Activated CD8-positive, alpha-beta memory T cell treated with anti-CD3 and anti-CD28 coated beads for 4 hours (primary cell): ENCODE data around the gene PHC2.
A peak's percentile ranks its signal among the peaks of the same experiment; 100 is the strongest.

Experiments used
- DNase-seq, 2 donors: peaks; one replicate each; pipeline ENCODE4 v3.0.0-alpha.2; 2020; ENCODE audit warnings: low read depth in 2 of 2

PHC2 gene

GRCh38 chr1:33371334-33371733, 59.6 kb downstream of the PHC2 start:
- DNase-seq, result no peak

- DNase-seq, result no peak
Observed at GRCh38 chr1:33370827-33371226, 60.1 kb downstream of the PHC2 start.

- no peak for DNase-seq
Observed at GRCh38 chr1:33370301-33370700, 60.6 kb downstream of the PHC2 start.

GRCh38 chr1:33369764-33370163, 61.1 kb downstream of the PHC2 start:
- DNase-seq, result no peak

- no peak for DNase-seq
Observed at GRCh38 chr1:33369081-33369480, 61.8 kb downstream of the PHC2 start.

- DNase-seq, result no peak
Observed at GRCh38 chr1:33368431-33368830, 62.5 kb downstream of the PHC2 start.

- DNase-seq, result peak; percentile 68 to 71
Observed at GRCh38 chr1:33367485-33368405, 63.1 kb downstream of the PHC2 start.

- no peak for DNase-seq
Observed at GRCh38 chr1:33366762-33367484, 64.0 kb downstream of the PHC2 start.

- no peak for DNase-seq
Observed at GRCh38 chr1:33365560-33365997, 65.3 kb downstream of the PHC2 start.

GRCh38 chr1:33364565-33364918, 66.4 kb downstream of the PHC2 start:
- DNase-seq, result no peak

GRCh38 chr1:33363470-33363861, 67.4 kb downstream of the PHC2 start:
- DNase-seq, result no peak

- DNase-seq, result no peak
Observed at GRCh38 chr1:33363021-33363420, 67.9 kb downstream of the PHC2 start.

GRCh38 chr1:33361532-33362235, 69.2 kb downstream of the PHC2 start:
- no peak for DNase-seq

GRCh38 chr1:33360367-33360766, 70.5 kb downstream of the PHC2 start:
- no peak for DNase-seq

GRCh38 chr1:33359931-33360330, 71.0 kb downstream of the PHC2 start:
- DNase-seq, result no peak

GRCh38 chr1:33358795-33359503, 71.9 kb downstream of the PHC2 start:
- no peak for DNase-seq

GRCh38 chr1:33358114-33358794, 72.6 kb downstream of the PHC2 start:
- no peak for DNase-seq

GRCh38 chr1:33357099-33357498, 73.8 kb downstream of the PHC2 start:
- no peak for DNase-seq

GRCh38 chr1:33354707-33355316, 76.1 kb downstream of the PHC2 start:
- DNase-seq, result no peak

GRCh38 chr1:33353531-33353930, 77.4 kb downstream of the PHC2 start:
- no peak for DNase-seq

GRCh38 chr1:33351281-33351660, 79.6 kb downstream of the PHC2 start:
- no peak for DNase-seq
